ENCODE measurements around the gene BTF3L4.

- TF ChIP-seq, protein P1, sequence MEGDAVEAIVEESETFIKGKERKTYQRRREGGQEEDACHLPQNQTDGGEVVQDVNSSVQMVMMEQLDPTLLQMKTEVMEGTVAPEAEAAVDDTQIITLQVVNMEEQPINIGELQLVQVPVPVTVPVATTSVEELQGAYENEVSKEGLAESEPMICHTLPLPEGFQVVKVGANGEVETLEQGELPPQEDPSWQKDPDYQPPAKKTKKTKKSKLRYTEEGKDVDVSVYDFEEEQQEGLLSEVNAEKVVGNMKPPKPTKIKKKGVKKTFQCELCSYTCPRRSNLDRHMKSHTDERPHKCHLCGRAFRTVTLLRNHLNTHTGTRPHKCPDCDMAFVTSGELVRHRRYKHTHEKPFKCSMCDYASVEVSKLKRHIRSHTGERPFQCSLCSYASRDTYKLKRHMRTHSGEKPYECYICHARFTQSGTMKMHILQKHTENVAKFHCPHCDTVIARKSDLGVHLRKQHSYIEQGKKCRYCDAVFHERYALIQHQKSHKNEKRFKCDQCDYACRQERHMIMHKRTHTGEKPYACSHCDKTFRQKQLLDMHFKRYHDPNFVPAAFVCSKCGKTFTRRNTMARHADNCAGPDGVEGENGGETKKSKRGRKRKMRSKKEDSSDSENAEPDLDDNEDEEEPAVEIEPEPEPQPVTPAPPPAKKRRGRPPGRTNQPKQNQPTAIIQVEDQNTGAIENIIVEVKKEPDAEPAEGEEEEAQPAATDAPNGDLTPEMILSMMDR (IDR thresholded peaks at IDR 0.05), result no peak
- TF ChIP-seq POLR2AphosphoS5 (IDR thresholded peaks at IDR 0.05; ENCODE audit: low read depth, low read length), result no peak
These were observed 23.8 kb upstream of the BTF3L4 start for GRCh38 chr1:52032124-52032784.
